WI38 (cell line): ENCODE measurements around the gene PPIL1.

Experiments
- H3K4me3 ChIP-seq: 2 replicates; pipeline ENCODE4 v1.5.1; 2011; ENCODE audit warnings: low read depth, mild to moderate bottlenecking, control low read depth, low read length
- TF ChIP-seq, protein P1 (sequence below): IDR thresholded peaks from 2 replicates; pipeline ENCODE4 v1.5.1; 2012; ENCODE audit warnings: low read depth, mild to moderate bottlenecking, control low read depth, low read length

PPIL1 gene

DNA sequence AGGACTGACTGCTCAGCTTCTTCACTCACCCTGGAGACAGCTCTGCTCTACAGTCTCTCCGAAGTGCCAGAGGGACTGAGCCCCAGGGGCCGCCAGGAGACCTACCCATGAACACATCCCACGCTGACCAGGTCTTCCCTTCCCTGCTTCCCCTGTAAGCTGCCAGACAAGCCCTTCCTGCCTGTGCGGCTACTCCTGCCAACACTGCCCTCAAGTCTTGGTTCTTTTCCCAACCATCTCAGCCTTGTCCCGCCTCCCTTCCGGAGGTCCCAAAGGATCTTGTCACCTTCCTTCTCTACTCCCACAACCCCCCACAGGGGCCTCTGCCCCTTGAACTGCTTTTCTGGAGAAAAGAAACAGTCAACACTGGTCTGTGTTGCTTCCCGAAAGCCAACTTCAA, 50.4 kb downstream of the PPIL1 start:
- H3K4me3 ChIP-seq = no peak overlapping the region
- TF ChIP-seq, protein P1, sequence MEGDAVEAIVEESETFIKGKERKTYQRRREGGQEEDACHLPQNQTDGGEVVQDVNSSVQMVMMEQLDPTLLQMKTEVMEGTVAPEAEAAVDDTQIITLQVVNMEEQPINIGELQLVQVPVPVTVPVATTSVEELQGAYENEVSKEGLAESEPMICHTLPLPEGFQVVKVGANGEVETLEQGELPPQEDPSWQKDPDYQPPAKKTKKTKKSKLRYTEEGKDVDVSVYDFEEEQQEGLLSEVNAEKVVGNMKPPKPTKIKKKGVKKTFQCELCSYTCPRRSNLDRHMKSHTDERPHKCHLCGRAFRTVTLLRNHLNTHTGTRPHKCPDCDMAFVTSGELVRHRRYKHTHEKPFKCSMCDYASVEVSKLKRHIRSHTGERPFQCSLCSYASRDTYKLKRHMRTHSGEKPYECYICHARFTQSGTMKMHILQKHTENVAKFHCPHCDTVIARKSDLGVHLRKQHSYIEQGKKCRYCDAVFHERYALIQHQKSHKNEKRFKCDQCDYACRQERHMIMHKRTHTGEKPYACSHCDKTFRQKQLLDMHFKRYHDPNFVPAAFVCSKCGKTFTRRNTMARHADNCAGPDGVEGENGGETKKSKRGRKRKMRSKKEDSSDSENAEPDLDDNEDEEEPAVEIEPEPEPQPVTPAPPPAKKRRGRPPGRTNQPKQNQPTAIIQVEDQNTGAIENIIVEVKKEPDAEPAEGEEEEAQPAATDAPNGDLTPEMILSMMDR = no peak

DNA sequence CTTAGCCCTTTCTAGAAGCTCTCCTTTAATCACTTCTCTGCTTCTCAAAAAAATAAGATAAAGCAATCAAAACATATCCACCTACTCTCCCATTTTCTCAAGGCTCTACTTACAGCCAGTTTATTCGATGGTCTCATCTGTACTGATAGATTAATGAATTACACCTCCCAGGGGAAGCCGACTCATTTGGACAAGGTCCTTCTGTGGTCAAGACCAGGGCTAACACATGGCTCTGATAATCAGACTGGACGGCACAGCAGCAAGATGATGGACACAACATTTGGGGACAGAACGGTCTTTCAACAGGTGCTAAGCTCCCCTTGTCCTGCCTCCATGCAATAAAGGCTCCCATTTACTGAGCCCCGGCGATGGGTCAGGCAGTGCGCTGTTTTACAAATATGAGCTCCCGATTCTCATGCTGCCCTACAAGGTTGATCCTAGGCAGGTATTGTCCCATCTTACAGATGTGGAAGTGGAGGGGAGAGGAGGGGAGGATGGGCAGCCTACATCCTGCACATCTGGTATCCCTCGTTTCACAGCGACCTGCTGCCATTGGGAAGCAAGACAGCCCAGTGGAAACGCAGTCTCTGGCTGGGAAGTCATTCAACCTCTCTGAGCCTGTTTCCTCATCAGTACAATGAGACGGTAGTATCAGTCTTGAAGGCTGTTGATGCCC, 51.0 kb downstream of the PPIL1 start:
- no peak overlapping the region for H3K4me3 ChIP-seq
- TF ChIP-seq, protein P1 = no peak

DNA sequence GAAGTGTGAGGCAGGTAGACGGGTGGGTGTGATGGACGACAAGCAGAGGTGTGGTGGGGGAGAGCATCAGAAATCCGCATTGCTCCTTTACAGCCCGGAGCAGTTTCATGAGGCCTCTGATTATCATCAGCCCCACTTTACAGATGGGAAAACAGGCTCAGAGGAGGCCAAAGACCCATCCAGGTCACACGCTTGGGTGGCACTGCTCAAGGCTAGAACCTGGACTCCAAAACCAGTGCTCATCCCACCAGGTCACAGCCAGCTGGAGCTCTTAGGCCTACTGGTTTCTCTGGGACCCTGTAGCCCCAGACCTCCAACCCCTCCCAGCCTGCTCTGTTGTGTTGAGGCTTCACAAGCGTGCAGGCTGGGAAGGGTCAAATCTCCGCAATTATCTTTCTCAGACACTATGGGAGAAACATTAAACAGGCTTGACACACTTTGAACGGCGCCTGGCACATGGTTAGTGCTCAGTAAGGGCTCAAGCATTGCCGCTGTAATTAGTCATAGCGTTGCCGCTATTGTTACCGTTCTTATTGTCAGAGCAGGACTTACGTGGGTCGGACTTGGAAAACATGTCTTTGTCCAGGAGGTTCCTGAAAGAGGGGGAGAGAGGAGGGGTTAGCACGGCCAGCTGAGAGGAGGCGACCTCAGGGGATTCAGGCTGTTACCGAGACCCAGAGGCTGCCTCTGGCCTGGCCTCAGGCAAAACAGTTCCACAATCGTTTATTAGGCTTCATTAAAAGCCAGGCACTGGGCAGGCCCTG, 51.9 kb downstream of the PPIL1 start:
- H3K4me3 ChIP-seq = no peak overlapping the region
- TF ChIP-seq, protein P1 = no peak

DNA sequence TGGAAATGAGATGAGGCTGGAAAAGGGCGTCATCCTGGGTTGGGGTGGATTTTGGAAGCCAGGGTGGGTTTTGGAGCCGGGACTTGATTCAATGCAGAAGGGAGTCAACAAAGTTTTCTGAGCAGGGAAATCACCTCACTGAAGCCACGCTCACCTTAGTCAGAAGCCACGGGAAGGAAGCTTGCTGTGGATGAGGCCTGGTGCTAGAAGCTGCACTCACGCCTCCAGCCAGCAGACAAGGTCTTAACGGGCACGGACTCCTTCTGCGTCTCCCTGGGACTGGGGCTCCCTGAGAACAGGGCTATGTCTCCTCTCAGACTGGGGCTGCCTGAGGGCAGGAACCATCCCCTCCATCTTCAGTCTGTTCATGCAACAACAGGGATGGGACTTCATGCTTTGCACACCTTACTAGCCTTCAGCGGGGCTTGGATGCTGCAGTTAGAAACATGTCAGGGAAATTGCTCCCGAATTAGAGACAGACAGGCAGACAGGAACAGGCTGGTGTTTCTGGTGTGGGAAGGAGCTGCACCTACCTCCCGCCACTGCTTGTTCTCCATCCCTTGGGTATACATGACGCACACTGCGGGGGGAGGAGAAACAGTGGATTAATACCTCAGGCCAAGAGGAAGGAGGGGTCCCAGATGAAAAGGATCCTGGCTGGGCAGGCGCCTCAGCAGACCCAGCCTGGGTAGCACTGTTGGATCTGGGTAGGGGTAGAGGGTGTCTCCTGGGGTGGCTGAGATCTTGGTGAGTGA, 52.8 kb downstream of the PPIL1 start:
- no peak overlapping the region for H3K4me3 ChIP-seq
- TF ChIP-seq, protein P1 = no peak

DNA sequence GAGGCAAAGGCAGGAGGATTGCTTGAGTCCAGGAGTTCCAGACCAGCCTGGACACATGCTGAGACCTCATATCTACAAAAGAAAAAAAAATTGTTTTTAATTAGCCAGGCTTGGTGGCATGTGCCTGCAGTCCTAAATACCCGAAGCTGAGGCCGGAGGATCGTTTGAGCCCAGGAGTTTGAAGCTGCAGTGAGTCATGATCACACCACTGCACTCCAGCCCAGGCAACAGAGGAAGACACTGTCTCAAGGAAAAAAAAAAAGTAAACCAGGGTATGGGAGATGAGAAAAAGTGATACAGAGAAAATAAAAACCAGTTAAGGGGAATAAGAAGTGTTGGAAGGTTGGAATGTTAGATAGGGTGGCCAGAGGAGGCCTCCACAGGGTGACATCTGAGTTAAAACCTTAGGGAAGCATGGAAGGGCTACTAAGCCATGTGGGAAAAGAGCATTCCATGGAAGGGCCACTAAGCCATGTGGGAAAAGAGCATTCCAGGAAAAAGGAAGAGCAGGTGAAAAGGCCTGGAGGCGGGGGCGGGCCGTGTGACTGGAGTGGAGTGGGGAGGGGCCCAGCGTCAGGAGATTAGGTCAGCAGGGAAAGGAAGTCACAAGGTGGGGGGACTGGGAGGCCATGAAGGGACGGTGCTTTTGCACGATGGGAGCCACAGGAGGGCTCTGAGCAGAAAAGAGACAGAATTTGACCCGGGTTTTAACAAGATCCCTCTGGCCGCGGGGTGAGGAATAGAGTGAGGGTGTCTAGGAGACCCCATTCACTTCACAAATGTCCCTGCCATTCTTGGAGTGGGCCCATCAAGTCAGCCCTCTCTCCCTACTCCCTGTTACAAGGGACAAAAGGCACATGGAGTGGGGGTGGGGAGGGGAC, 53.7 kb downstream of the PPIL1 start:
- H3K4me3 ChIP-seq = no peak overlapping the region
- TF ChIP-seq, protein P1 = no peak

DNA sequence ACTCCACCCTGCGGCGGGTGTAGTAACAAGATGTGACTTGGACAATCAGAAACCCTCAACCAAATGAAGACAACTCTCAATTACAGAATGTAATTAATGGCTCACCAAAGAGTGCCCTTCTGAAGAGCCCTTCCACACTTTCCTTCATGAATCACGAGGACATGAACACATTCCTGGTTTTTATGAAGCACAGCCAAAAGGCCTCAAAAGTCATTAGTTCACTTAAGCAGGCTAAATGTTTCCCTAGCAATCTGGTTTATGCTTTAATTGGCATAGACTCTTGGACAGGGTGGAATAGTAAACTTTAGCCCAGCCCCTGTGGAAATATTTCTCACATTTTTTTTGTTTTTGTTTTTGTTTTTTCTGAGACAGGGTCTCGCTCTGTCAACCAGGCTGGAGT, 55.8 kb downstream of the PPIL1 start:
- TF ChIP-seq, protein P1 = no peak
- H3K4me3 ChIP-seq = no peak overlapping the region
